ENCODE data around the gene NCK2.

DNA sequence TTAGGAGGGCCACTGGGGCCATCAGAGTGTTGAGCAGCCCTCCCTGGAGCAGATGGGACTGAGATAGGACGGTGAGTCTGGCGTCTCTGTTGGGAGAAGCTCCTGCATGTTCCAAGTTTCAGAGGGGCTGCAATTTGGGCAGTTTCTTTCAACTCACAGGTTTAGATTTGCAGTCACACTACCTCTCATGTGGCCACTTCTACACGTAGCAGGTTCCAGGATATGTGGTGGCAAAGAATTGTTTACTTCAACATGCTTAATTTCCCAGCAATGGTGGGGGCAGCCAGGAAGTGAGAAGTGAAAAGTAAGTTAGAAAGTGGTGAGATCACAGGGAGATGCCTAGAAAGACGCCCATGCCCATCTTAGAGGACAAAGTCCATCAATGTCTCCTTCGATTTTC, 9.3 kb downstream of the NCK2 start:
- TF ChIP-seq, protein P1, sequence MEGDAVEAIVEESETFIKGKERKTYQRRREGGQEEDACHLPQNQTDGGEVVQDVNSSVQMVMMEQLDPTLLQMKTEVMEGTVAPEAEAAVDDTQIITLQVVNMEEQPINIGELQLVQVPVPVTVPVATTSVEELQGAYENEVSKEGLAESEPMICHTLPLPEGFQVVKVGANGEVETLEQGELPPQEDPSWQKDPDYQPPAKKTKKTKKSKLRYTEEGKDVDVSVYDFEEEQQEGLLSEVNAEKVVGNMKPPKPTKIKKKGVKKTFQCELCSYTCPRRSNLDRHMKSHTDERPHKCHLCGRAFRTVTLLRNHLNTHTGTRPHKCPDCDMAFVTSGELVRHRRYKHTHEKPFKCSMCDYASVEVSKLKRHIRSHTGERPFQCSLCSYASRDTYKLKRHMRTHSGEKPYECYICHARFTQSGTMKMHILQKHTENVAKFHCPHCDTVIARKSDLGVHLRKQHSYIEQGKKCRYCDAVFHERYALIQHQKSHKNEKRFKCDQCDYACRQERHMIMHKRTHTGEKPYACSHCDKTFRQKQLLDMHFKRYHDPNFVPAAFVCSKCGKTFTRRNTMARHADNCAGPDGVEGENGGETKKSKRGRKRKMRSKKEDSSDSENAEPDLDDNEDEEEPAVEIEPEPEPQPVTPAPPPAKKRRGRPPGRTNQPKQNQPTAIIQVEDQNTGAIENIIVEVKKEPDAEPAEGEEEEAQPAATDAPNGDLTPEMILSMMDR (IDR thresholded peaks at IDR 0.05) = no peak
- no peak for TF ChIP-seq POLR2A (IDR thresholded peaks at IDR 0.05)

Data from thyroid gland (tissue), 4 donors.